Neural cell (in vitro differentiated cells): ENCODE data around the gene TAL1. TPM values are rescaled to one million over a fixed set of nuclear protein-coding genes. Genes with fewer than 3 reads are reported as not detected.

Experiments used
- H2AFZ ChIP-seq: fragments of 200-600, 300-800 bp; sonication (generic), shearing (Covaris generic); 2 replicates; pipeline ENCODE4 v1.6.0; 2014; ENCODE audit warnings: low read depth, mild to moderate bottlenecking, antibody characterized with exemption, low read length, moderate library complexity
- H3F3A ChIP-seq: fragments of 200-600 bp; shearing (Covaris generic); 2 replicates; pipeline ENCODE4 v1.6.1; 2016; ENCODE audit warnings: mild to moderate bottlenecking, moderate library complexity, mixed read lengths, antibody characterized with exemption, low read length; ENCODE audit not compliant: insufficient read depth, poor library complexity, severe bottlenecking
- H3K27ac ChIP-seq: fragments of 200-600, 300-800 bp; sonication (generic), shearing (Covaris generic); 2 replicates; pipeline ENCODE4 v1.5.1; 2014; ENCODE audit warnings: mild to moderate bottlenecking, low read length, moderate library complexity
- H3K27me3 ChIP-seq: fragments of 300-800, 200-600 bp; sonication (generic), shearing (Covaris generic); 2 replicates; pipeline ENCODE4 v1.6.0; 2014; ENCODE audit warnings: mild to moderate bottlenecking, low read depth, low read length, moderate library complexity; ENCODE audit not compliant: insufficient read depth
- H3K36me3 ChIP-seq: fragments of 300-800, 200-600 bp; sonication (generic), shearing (Covaris generic); 2 replicates; pipeline ENCODE4 v1.5.1; 2014; ENCODE audit warnings: mild to moderate bottlenecking, antibody characterized with exemption, low read length, moderate library complexity; ENCODE audit not compliant: insufficient read depth
- H3K4me2 ChIP-seq: fragments of 300-800, 200-600 bp; sonication (generic), shearing (Covaris generic); 2 replicates; pipeline ENCODE4 v1.6.0; 2014; ENCODE audit warnings: mild to moderate bottlenecking, low read length
- H3K4me3 ChIP-seq: fragments of 300-800, 200-600 bp; sonication (generic), shearing (Covaris generic); 2 replicates; pipeline ENCODE4 v1.5.1; 2014; ENCODE audit warnings: mild to moderate bottlenecking, low read length, moderate library complexity
- H3K79me2 ChIP-seq: fragments of 200-600 bp; shearing (Covaris generic); replicated peaks from 2 replicates; pipeline ENCODE4 v1.6.0; 2014; ENCODE audit warnings: mild to moderate bottlenecking, low read length, moderate library complexity; ENCODE audit not compliant: insufficient read depth
- H3K9ac ChIP-seq: fragments of 300-800, 200-600 bp; sonication (generic), shearing (Covaris generic); 2 replicates; pipeline ENCODE4 v1.6.1; 2016; ENCODE audit warnings: mild to moderate bottlenecking, low read length, mixed read lengths
- H3K9me2 ChIP-seq: fragments of 200-600 bp; shearing (Covaris generic); 2 replicates; pipeline ENCODE4 v1.6.1; 2016; ENCODE audit warnings: mild to moderate bottlenecking, low read length, mixed read lengths; ENCODE audit not compliant: insufficient read depth
- H3K9me3 ChIP-seq: fragments of 200-600, 300-800 bp; sonication (generic), shearing (Covaris generic); 2 replicates; pipeline ENCODE4 v1.6.1; 2016; ENCODE audit warnings: mild to moderate bottlenecking, mixed run types, low read length, moderate library complexity, mixed read lengths
- H4K20me1 ChIP-seq: fragments of 200-600 bp; shearing (Covaris generic); 2 replicates; pipeline ENCODE4 v1.6.1; 2016; ENCODE audit warnings: mild to moderate bottlenecking, mixed run types; ENCODE audit not compliant: insufficient read depth
- CTCF ChIP-seq: fragments of 450-650 bp; IDR thresholded peaks from 2 replicates; pipeline ENCODE4 v1.5.1; 2014; ENCODE audit warnings: antibody characterized with exemption, mild to moderate bottlenecking, moderate library complexity; ENCODE audit not compliant: poor library complexity, severe bottlenecking
- EP300 ChIP-seq: fragments of 450-650 bp; conservative IDR thresholded peaks from 2 replicates; pipeline ENCODE4 v1.6.1; 2014; ENCODE audit warnings: antibody characterized with exemption, mild to moderate bottlenecking, moderate library complexity; ENCODE audit not compliant: poor library complexity, severe bottlenecking
- EZH2 ChIP-seq: fragments of 200-600, 300-800 bp; shearing (Covaris generic), sonication (generic); IDR thresholded peaks from 2 replicates; pipeline ENCODE4 v1.6.1; 2014; ENCODE audit warnings: antibody characterized with exemption, low read length, borderline replicate concordance, mild to moderate bottlenecking; ENCODE audit not compliant: insufficient read depth, poor library complexity, severe bottlenecking
- MXI1 ChIP-seq: fragments of 450-650 bp; conservative IDR thresholded peaks from 2 replicates; pipeline ENCODE4 v1.6.1; 2014; ENCODE audit warnings: antibody characterized with exemption, mild to moderate bottlenecking; ENCODE audit not compliant: poor library complexity, severe bottlenecking
- POLR2AphosphoS5 ChIP-seq: IDR thresholded peaks from 2 replicates; pipeline ENCODE4 v1.6.1; 2012
- RAD21 ChIP-seq: fragments of 450-650 bp; conservative IDR thresholded peaks from 2 replicates; pipeline ENCODE4 v1.6.1; 2014; ENCODE audit warnings: antibody characterized with exemption, mild to moderate bottlenecking, moderate library complexity
- SMC3 ChIP-seq: fragments of 450-650 bp; conservative IDR thresholded peaks from 2 replicates; pipeline ENCODE4 v1.6.1; 2014; ENCODE audit warnings: antibody characterized with exemption, mild to moderate bottlenecking, moderate library complexity; ENCODE audit not compliant: poor library complexity
- TAF1 ChIP-seq: IDR thresholded peaks from 2 replicates; pipeline ENCODE4 v1.6.1; 2012; ENCODE audit warnings: low read depth
- polyA plus RNA-seq: library from polyadenylated mRNA; depleted of rRNA; stranded (reverse); fragments of >200 nt; gene quantifications from 2 replicates; pipeline ENCODE4 v1.2.3, GENCODE V29; 2014
- TF ChIP-seq, protein P1 (sequence below): IDR thresholded peaks from 2 replicates; pipeline ENCODE4 v1.6.1; 2012; ENCODE audit warnings: borderline replicate concordance

TAL1 gene
- polyA plus RNA-seq, 1 donor from 2014 or later: not detected

DNA sequence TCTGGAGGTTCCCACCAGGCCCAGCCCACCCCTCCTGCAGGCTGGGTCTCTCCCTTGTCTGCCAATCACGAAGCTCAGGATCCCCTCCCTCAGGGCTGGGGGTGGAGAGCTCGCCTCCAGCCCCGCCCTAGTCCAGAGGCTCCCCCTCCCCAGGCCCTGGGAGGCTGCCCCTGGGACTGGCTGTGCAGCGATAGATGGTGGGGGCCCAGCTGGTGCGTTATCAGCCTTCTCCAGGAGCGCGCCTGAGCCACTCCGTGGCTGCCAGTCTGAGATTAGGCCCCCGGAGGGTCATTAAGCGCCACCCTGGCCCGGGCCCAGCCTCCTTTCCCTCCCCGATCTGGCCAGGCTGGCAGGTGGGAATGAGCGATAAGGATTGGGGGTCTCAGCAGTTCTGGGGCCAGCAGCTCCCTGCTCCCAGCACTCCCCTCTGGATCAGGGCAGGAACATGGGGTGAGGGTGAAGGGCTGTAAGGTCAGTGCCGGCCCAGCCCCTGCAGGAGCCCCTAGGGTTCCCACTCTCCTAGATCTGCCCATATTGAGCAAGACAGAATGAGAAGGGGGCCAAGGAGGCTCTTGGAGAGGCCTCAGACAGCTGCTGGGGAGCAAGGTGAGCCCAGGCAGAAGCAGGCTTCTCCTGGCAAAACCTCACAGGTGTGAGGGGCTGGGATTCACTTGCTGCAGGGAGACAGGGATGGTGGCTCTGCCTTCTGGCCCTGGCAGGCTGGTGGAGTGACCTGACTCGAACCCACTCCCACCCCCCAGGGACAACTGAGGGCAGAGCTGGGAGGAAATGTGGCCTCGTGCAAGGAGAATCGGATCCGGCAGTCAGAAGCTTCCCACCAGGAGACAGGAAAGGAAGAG, 50.7 kb downstream of the TAL1 start:
- Histone ChIP-seq H3K36me3 (no peaks in the 10 kb centered on the region), H3K9ac (no peak overlapping the region), H3K79me2 (no peaks in the 10 kb centered on the region), H4K20me1 (no peaks in the 10 kb centered on the region), H3F3A (no peaks in the 10 kb centered on the region), H2AFZ (no peak overlapping the region), H3K9me2 (no peaks in the 10 kb centered on the region), H3K4me3 (no peak overlapping the region), H3K9me3 (no peaks in the 10 kb centered on the region), H3K4me2 (no peak overlapping the region), H3K27me3 (peaks cover 12% of the 10 kb centered on the region), H3K27ac (no peak overlapping the region)
- no peak for TF ChIP-seq CTCF
- TF ChIP-seq EP300: no peak
- TF ChIP-seq POLR2AphosphoS5: no peak
- no peak for TF ChIP-seq RAD21

- H3K9ac ChIP-seq: no peak overlapping the region
- H3K27me3 ChIP-seq: peaks cover 12% of the 10 kb centered on the region
- H3K4me2 ChIP-seq: no peak overlapping the region
- H4K20me1 ChIP-seq: no peaks in the 10 kb centered on the region
- H2AFZ ChIP-seq: no peak overlapping the region
- no peaks in the 10 kb centered on the region for H3K9me3 ChIP-seq
- H3F3A ChIP-seq: no peaks in the 10 kb centered on the region
- H3K4me3 ChIP-seq: no peak overlapping the region
- no peaks in the 10 kb centered on the region for H3K79me2 ChIP-seq
- H3K36me3 ChIP-seq: no peaks in the 10 kb centered on the region
- H3K9me2 ChIP-seq: no peaks in the 10 kb centered on the region
- no peak overlapping the region for H3K27ac ChIP-seq
- TF ChIP-seq SMC3: no peak
- no peak for TF ChIP-seq MXI1
- no peak for TF ChIP-seq RAD21
- TF ChIP-seq EP300: no peak
- TF ChIP-seq EZH2: no peak
- no peak for TF ChIP-seq TAF1
- TF ChIP-seq, protein P1, sequence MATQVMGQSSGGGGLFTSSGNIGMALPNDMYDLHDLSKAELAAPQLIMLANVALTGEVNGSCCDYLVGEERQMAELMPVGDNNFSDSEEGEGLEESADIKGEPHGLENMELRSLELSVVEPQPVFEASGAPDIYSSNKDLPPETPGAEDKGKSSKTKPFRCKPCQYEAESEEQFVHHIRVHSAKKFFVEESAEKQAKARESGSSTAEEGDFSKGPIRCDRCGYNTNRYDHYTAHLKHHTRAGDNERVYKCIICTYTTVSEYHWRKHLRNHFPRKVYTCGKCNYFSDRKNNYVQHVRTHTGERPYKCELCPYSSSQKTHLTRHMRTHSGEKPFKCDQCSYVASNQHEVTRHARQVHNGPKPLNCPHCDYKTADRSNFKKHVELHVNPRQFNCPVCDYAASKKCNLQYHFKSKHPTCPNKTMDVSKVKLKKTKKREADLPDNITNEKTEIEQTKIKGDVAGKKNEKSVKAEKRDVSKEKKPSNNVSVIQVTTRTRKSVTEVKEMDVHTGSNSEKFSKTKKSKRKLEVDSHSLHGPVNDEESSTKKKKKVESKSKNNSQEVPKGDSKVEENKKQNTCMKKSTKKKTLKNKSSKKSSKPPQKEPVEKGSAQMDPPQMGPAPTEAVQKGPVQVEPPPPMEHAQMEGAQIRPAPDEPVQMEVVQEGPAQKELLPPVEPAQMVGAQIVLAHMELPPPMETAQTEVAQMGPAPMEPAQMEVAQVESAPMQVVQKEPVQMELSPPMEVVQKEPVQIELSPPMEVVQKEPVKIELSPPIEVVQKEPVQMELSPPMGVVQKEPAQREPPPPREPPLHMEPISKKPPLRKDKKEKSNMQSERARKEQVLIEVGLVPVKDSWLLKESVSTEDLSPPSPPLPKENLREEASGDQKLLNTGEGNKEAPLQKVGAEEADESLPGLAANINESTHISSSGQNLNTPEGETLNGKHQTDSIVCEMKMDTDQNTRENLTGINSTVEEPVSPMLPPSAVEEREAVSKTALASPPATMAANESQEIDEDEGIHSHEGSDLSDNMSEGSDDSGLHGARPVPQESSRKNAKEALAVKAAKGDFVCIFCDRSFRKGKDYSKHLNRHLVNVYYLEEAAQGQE: no peak
- TF ChIP-seq POLR2AphosphoS5: no peak
- TF ChIP-seq CTCF: no peak
Observed at GRCh38 chr1:47180603-47181094, 51.4 kb downstream of the TAL1 start.
